ENCODE data around the gene SPATA32. TPM values are rescaled to one million over a fixed set of nuclear protein-coding genes. Genes with fewer than 3 reads are reported as not detected.
A peak's percentile ranks its signal among the peaks of the same experiment; 100 is the strongest.

Gene SPATA32
- total RNA-seq, 1 donor from 2014 or later, result not detected

GRCh38 chr17:45241328-45242028 is 20.4 kb downstream of the SPATA32 start:
- Histone ChIP-seq H3K9me3 (no peaks in the 10 kb centered on the region), H3K36me3 (peaks cover 0 to 17% of the 10 kb centered on the region in 2 donors), H3K4me3 (peak overlapping the region; percentile 20 to 33)

GRCh38 chr17:45240905-45241327 is 21.0 kb downstream of the SPATA32 start:
- Histone ChIP-seq H3K9me3 (no peaks in the 10 kb centered on the region), H3K27me3 (no peaks in the 10 kb centered on the region), H3K4me1 (peaks cover 15% of the 10 kb centered on the region), H3K27ac (no peak overlapping the region), H3K4me3 (peak overlapping the region in 1 of 2 donors; percentile 33), H3K36me3 (peaks cover 0 to 17% of the 10 kb centered on the region in 2 donors)
- no peak for DNase-seq (ENCODE audit: extremely low spot score in 2 of 2)
- intact Hi-C loops (cut with DNase I), result no loop called here
- TF ChIP-seq POLR2AphosphoS5 (IDR thresholded peaks at IDR 0.05; ENCODE audit: insufficient read depth in 1 of 2, low read depth in 1 of 2) (no peak), POLR2A (IDR thresholded peaks at IDR 0.05) (no peak), CTCF (IDR thresholded peaks at IDR 0.05) (no peak)

More at GRCh38 chr17:45241328-45242028, 20.4 kb downstream of the SPATA32 start:
- no peak for DNase-seq (ENCODE audit: extremely low spot score in 2 of 2)
- intact Hi-C loops (cut with DNase I), result no loop called here
- Histone ChIP-seq H3K27me3 (no peaks in the 10 kb centered on the region), H3K4me1 (peaks cover 16% of the 10 kb centered on the region), H3K27ac (no peak overlapping the region)
- no peak for TF ChIP-seq POLR2AphosphoS5 (IDR thresholded peaks at IDR 0.05; ENCODE audit: insufficient read depth in 1 of 2, low read depth in 1 of 2)
- TF ChIP-seq CTCF (IDR thresholded peaks at IDR 0.05), result no peak
- no peak for TF ChIP-seq POLR2A (IDR thresholded peaks at IDR 0.05)

GRCh38 chr17:45238155-45238774 is 23.6 kb downstream of the SPATA32 start:
- TF ChIP-seq POLR2A (IDR thresholded peaks at IDR 0.05) (no peak), POLR2AphosphoS5 (IDR thresholded peaks at IDR 0.05; ENCODE audit: insufficient read depth in 1 of 2, low read depth in 1 of 2) (no peak), CTCF (IDR thresholded peaks at IDR 0.05) (no peak)
- intact Hi-C loops (cut with DNase I), result no loop called here
- no peaks in the 10 kb centered on the region for H3K27me3 ChIP-seq

GRCh38 chr17:45237686-45238085 is 24.2 kb downstream of the SPATA32 start:
- Histone ChIP-seq H3K4me3 (no peak overlapping the region), H3K9me3 (no peaks in the 10 kb centered on the region), H3K27me3 (no peaks in the 10 kb centered on the region), H3K4me1 (peaks cover 15% of the 10 kb centered on the region), H3K36me3 (peaks cover 0 to 5% of the 10 kb centered on the region in 2 donors), H3K27ac (no peak overlapping the region)
- no peak for DNase-seq (ENCODE audit: extremely low spot score in 2 of 2)
- intact Hi-C loops (cut with DNase I), result no loop called here
- TF ChIP-seq POLR2AphosphoS5 (IDR thresholded peaks at IDR 0.05; ENCODE audit: insufficient read depth in 1 of 2, low read depth in 1 of 2) (no peak), CTCF (IDR thresholded peaks at IDR 0.05) (no peak), POLR2A (IDR thresholded peaks at IDR 0.05) (no peak)

More at GRCh38 chr17:45238155-45238774, 23.6 kb downstream of the SPATA32 start:
- no peak overlapping the region for H3K4me3 ChIP-seq
- no peak overlapping the region for H3K27ac ChIP-seq
- no peak for DNase-seq (ENCODE audit: extremely low spot score in 2 of 2)
- peaks cover 15% of the 10 kb centered on the region for H3K4me1 ChIP-seq
- H3K9me3 ChIP-seq, result no peaks in the 10 kb centered on the region
- H3K36me3 ChIP-seq, result peaks cover 0 to 5% of the 10 kb centered on the region in 2 donors

GRCh38 chr17:45236282-45236606 is 25.6 kb downstream of the SPATA32 start:
- peaks cover 0 to 5% of the 10 kb centered on the region in 2 donors for H3K36me3 ChIP-seq

More at GRCh38 chr17:45236282-45236606, 25.6 kb downstream of the SPATA32 start:
- no peaks in the 10 kb centered on the region for H3K9me3 ChIP-seq
- H3K4me3 ChIP-seq, result no peak overlapping the region
- H3K4me1 ChIP-seq, result peaks cover 16% of the 10 kb centered on the region
- intact Hi-C loops (cut with DNase I), result no loop called here
- no peak overlapping the region for H3K27ac ChIP-seq
- DNase-seq (ENCODE audit: extremely low spot score in 2 of 2), result no peak
- H3K27me3 ChIP-seq, result no peaks in the 10 kb centered on the region
- TF ChIP-seq POLR2AphosphoS5 (IDR thresholded peaks at IDR 0.05; ENCODE audit: insufficient read depth in 1 of 2, low read depth in 1 of 2) (no peak), POLR2A (IDR thresholded peaks at IDR 0.05) (no peak), CTCF (IDR thresholded peaks at IDR 0.05) (no peak)
